ENCODE data around the gene RANBP10. TPM values are rescaled to one million over a fixed set of nuclear protein-coding genes. Genes with fewer than 3 reads are reported as not detected.
A peak's percentile ranks its signal among the peaks of the same experiment; 100 is the strongest.
"Not testable (repeated sequence)": the region's sequence is repeated elsewhere in the genome, so short reads cannot be mapped to it uniquely, and the experiment has no call there.

The RANBP10 gene
- total RNA-seq, 2 experiments from 2014 or later = 14.9 to 18.1 TPM

DNA sequence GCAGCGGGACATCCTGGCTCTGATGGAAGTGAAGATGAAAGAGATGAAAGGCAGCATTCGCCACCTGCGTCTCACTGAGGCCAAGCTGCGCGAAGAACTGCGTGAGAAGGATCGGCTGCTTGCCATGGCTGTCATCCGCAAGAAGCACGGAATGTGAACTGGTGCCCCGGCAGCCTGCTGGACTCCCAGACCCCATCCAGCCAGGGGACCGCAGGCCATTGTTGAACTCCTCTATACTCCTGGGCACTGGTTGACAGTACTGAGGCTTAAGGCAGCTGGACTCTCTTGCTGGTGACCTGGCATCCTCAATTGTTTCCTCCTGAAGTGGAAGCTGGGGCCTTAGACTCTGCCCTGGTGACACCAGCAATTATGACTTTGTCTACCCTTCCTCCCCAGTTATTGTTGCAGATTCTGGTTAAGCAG lies 37.0 kb upstream of the RANBP10 start:
- Mint-ChIP-seq H3K4me1 (ENCODE audit: low read depth) (peaks cover 39% of the 10 kb centered on the region), H3K36me3 (peaks cover 2% of the 10 kb centered on the region), H3K4me3 (peak overlapping the region; percentile 90), H3K9me3 (no peaks in the 10 kb centered on the region), H3K27ac (peak overlapping the region; percentile 90), H3K27me3 (no peaks in the 10 kb centered on the region)
- POLR2A ChIA-PET = interaction anchor here (0.6 to 4.4 kb wide), 3 partner anchors 10 to 27 kb away, joined by 4 to 25 read pairs (median 5); no protein-coding TSS in a partner anchor
- DNase-seq = no peak
- CTCF ChIA-PET = interaction anchor here (0.7 to 4.4 kb wide), 4 partner anchors 9 to 322 kb away, joined by 4 to 33 read pairs (median 10); no protein-coding TSS in a partner anchor
- intact Hi-C loops (cut with micrococcal nuclease) = loop anchor here (2.0 to 10.0 kb wide), 2 partner anchors 27 to 179 kb away; partner anchors contain the start of genes ACD, C16orf86, ENKD1 and PARD6A

DNA sequence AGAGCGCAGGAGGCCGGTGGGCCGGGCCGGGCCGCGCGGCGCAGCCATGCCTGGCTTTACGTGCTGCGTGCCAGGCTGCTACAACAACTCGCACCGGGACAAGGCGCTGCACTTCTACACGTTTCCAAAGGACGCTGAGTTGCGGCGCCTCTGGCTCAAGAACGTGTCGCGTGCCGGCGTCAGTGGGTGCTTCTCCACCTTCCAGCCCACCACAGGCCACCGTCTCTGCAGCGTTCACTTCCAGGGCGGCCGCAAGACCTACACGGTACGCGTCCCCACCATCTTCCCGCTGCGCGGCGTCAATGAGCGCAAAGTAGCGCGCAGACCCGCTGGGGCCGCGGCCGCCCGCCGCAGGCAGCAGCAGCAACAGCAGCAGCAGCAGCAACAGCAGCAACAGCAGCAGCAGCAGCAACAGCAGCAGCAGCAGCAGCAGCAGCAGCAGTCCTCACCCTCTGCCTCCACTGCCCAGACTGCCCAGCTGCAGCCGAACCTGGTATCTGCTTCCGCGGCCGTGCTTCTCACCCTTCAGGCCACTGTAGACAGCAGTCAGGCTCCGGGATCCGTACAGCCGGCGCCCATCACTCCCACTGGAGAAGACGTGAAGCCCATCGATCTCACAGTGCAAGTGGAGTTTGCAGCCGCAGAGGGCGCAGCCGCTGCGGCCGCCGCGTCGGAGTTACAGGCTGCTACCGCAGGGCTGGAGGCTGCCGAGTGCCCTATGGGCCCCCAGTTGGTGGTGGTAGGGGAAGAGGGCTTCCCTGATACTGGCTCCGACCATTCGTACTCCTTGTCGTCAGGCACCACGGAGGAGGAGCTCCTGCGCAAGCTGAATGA lies 36.4 kb upstream of the RANBP10 start:
- Mint-ChIP-seq H3K27me3 (no peaks in the 10 kb centered on the region), H3K36me3 (peaks cover 2% of the 10 kb centered on the region), H3K4me3 (peak overlapping the region; percentile 90), H3K4me1 (ENCODE audit: low read depth) (peaks cover 36% of the 10 kb centered on the region), H3K27ac (peak overlapping the region; percentile 90), H3K9me3 (no peaks in the 10 kb centered on the region)
- peak; percentile 73 for DNase-seq
- ChIA-PET CTCF (interaction anchor here (0.7 to 4.4 kb wide), 4 partner anchors 9 to 322 kb away, joined by 4 to 33 read pairs (median 10); no protein-coding TSS in a partner anchor), POLR2A (interaction anchor here (0.6 to 4.4 kb wide), 3 partner anchors 9 to 26 kb away, joined by 4 to 25 read pairs (median 5); no protein-coding TSS in a partner anchor)
- intact Hi-C loops (cut with micrococcal nuclease) = loop anchor here (1.0 to 10.0 kb wide), 6 partner anchors 9 to 178 kb away; partner anchors contain the start of genes ACD, C16orf86, ENKD1 and GFOD2

DNA sequence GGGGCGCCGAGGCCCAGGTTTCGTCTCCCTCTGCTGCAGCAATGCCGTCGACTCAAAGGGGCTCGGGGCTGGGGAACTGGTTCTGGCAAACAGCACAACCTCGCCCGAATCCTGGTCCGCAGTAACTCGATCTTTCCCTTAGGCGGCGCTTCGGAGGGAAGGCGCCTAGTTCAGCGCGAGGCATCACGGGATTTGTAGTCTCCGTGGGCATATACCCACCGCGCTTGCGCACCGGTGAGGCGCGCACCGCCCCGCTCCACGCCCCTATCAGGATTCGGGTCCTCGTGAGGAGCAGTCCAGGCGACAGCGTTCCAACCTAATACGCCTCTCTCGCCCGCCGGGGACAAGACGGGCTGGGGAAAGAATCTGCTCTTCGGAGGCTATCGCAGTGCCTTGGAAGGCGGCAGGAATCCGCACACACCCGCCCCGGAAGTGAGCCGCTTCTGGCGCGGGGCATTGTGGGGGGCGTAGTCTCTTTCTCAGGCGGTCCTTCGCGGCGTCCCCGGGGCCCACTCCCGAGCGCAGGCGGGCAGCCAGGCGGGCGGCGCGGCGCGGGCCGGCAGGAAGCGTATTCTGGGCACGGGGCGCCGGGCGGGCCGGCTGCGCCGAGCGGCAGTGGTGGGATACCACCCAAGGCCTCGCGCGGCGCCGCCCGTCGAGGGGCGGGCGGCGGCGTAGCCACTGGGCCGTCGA lies 35.6 kb upstream of the RANBP10 start, which contains the start of gene THAP11:
TSS of gene THAP11 (plus strand) at position 505 of the 693 bp plus-strand sequence. CDS start 235 bp downstream, outside the sequence.
- Mint-ChIP-seq H3K4me3 (peak within 1 kb of the TSS; percentile 90), H3K4me1 (ENCODE audit: low read depth) (peaks cover 34% of the 10 kb centered on the region), H3K9me3 (no peaks in the 10 kb centered on the region), H3K27ac (peak within 1 kb of the TSS; percentile 95), H3K27me3 (no peaks in the 10 kb centered on the region), H3K36me3 (no peaks in the 10 kb centered on the region)
- POLR2A ChIA-PET = interaction anchor here (1.3 kb wide), 1 partner anchor 35 kb away, joined by 3 read pairs; the partner anchor contains the start of genes RANBP10 and TSNAXIP1
- peak; percentile 97 for DNase-seq
- intact Hi-C loops (cut with micrococcal nuclease) = loop anchor here (1.0 to 10.0 kb wide), 6 partner anchors 9 to 177 kb away; partner anchors contain the start of genes ACD, C16orf86, ENKD1 and GFOD2
- CTCF ChIA-PET = interaction anchor here (1.0 to 1.5 kb wide), 4 partner anchors 25 to 179 kb away, joined by 3 to 6 read pairs (median 3); no protein-coding TSS in a partner anchor

GRCh38 chr16:67841198-67841815 lies 34.9 kb upstream of the RANBP10 start:
- no peak for DNase-seq
- H3K9me3 Mint-ChIP-seq = no peaks in the 10 kb centered on the region
- H3K4me3 Mint-ChIP-seq = peak overlapping the region; percentile 86
- no peaks in the 10 kb centered on the region for H3K36me3 Mint-ChIP-seq
- H3K27ac Mint-ChIP-seq = peak overlapping the region; percentile 95
- H3K27me3 Mint-ChIP-seq = no peaks in the 10 kb centered on the region
- intact Hi-C loops (cut with micrococcal nuclease) = loop anchor here (10.0 kb wide), 1 partner anchor 177 kb away; the partner anchor contains the start of genes ACD, C16orf86, ENKD1 and PARD6A
- ChIA-PET CTCF (interaction anchor here (0.8 to 1.5 kb wide), 5 partner anchors 25 to 179 kb away, joined by 3 to 6 read pairs (median 3); no protein-coding TSS in a partner anchor), POLR2A (interaction anchor here (0.6 to 1.3 kb wide), 2 partner anchors 19 to 35 kb away, joined by 3 read pairs; partner anchors contain the start of genes RANBP10 and TSNAXIP1)
- H3K4me1 Mint-ChIP-seq (ENCODE audit: low read depth) = peaks cover 34% of the 10 kb centered on the region

DNA sequence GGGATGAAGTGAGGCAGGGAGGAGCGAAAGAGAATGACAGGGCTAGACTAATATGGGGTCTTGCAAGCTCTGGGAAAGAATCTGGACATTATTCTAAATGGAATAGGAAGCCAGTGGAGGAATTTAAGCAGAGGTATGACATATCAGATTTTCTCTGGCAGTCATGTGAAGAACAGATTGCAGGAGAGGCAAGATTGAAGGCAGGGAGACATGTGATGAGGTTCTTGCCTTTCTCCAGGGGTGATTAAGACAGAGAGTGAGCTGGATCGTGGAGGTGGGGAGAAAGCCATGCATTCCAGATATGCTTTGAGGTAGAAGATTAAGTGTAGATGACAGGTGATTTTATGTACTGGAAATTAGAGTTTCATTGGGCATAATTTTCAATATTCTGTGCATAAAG lies 31.5 kb upstream of the RANBP10 start:
- H3K27ac Mint-ChIP-seq = no peak overlapping the region
- no peak for DNase-seq
- ChIA-PET CTCF (interaction anchor here (0.6 to 1.8 kb wide), 3 partner anchors 22 to 275 kb away, joined by 3 to 8 read pairs (median 5); no protein-coding TSS in a partner anchor), POLR2A (no interaction called here)
- peaks cover 10% of the 10 kb centered on the region for H3K4me1 Mint-ChIP-seq (ENCODE audit: low read depth)
- intact Hi-C loops (cut with micrococcal nuclease) = no loop called here
- no peak overlapping the region for H3K4me3 Mint-ChIP-seq
- no peaks in the 10 kb centered on the region for H3K9me3 Mint-ChIP-seq
- no peaks in the 10 kb centered on the region for H3K36me3 Mint-ChIP-seq
- no peaks in the 10 kb centered on the region for H3K27me3 Mint-ChIP-seq

GRCh38 chr16:67837190-67837589 lies 30.8 kb upstream of the RANBP10 start:
- ChIA-PET CTCF (interaction anchor here (1.0 to 1.8 kb wide), 4 partner anchors 21 to 105 kb away, joined by 3 to 8 read pairs (median 4); no protein-coding TSS in a partner anchor), POLR2A (interaction anchor here (0.8 kb wide), 1 partner anchor 8 kb away, joined by 3 read pairs; no protein-coding TSS in a partner anchor)
- DNase-seq; H3K27me3 Mint-ChIP-seq; intact Hi-C loops (cut with micrococcal nuclease); H3K27ac Mint-ChIP-seq; H3K4me3 Mint-ChIP-seq; H3K9me3 Mint-ChIP-seq; H3K36me3 Mint-ChIP-seq: not testable (repeated sequence)
- H3K4me1 Mint-ChIP-seq (ENCODE audit: low read depth) = peaks cover 15% of the 10 kb centered on the region

DNA sequence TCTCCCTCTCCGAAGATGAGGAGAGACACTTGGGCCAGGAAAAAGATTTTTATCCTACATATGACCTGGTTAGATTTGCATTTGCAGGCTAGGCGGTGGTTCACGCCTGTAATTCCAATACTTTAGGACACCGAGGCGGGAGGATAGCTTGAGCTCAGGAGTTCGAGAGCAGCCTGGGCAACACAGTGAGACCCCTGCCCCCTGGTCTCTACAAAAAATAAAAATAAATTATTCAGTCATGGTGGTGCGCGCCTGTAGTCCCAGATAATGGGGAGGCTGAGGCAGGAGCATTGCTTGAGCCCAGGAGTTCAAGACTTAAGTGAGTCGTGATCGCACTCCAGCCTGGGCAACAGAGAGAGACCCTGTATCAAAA lies 27.9 kb upstream of the RANBP10 start:
- no peak for DNase-seq
- no peaks in the 10 kb centered on the region for H3K9me3 Mint-ChIP-seq
- ChIA-PET CTCF (interaction anchor here (0.9 to 2.4 kb wide), 5 partner anchors 11 to 353 kb away, joined by 3 to 38 read pairs (median 8); partner anchors contain the start of genes ATP6V0D1 and NUTF2), POLR2A (interaction anchor here (0.9 to 2.0 kb wide), 11 partner anchors 11 to 250 kb away, joined by 3 to 25 read pairs (median 4); partner anchors contain the start of genes DDX28, DUS2, GFOD2 and NUTF2)
- H3K4me1 Mint-ChIP-seq (ENCODE audit: low read depth) = peaks cover 8% of the 10 kb centered on the region
- intact Hi-C loops (cut with micrococcal nuclease) = loop anchor here (5.0 kb wide), 1 partner anchor 38 kb away; the partner anchor contains the start of gene EDC4
- H3K36me3 Mint-ChIP-seq = peaks cover 5% of the 10 kb centered on the region
- peak overlapping the region; percentile 89 for H3K4me3 Mint-ChIP-seq
- no peaks in the 10 kb centered on the region for H3K27me3 Mint-ChIP-seq
- peak overlapping the region; percentile 39 for H3K27ac Mint-ChIP-seq

DNA sequence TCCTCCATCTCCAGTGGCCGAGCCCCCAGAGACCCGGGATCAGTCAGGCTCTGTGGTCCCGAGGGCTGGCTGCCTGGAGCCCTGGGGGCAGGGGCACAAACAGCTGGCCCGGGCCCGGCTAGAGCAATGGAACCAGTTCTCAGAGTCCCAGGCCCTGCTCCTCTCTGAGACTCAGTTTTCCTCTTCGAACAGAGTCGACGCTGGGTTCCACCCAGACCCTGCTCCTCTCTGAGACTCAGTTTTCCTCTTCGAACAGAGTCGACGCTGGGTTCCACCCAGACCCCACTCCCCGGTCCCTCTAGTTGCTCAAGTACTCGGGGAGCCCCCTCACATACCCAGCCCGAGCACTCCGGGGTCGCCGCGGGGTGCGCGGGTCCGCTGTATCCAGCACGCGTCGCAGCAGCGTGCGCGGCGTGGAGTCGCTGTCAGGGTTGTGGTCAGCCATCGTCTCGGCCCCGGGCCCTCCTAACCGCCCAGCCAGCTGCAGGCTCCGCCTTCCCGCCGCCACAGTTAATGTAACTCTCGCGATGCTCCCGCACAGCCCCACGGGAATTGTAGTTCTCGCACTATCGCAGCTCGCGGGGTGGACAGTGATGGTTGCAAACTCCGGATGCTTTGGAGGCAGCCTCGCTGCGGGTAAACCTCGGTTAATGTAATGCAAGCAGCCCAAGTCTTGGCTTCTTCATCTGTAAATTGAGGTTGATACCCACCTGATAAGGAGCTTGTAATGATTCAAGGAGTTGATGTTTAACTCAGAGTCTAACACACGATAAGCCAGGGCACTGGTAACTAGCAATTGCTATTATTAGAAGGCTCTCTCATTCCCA lies 27.3 kb upstream of the RANBP10 start:
- peak overlapping the region; percentile 39 for H3K27ac Mint-ChIP-seq
- ChIA-PET CTCF (interaction anchor here (0.9 to 2.4 kb wide), 6 partner anchors 11 to 352 kb away, joined by 3 to 38 read pairs (median 6); partner anchors contain the start of genes ATP6V0D1 and NUTF2), POLR2A (interaction anchor here (0.9 to 2.0 kb wide), 13 partner anchors 11 to 250 kb away, joined by 3 to 25 read pairs (median 4); partner anchors contain the start of genes CENPT, DDX28, DUS2 and GFOD2)
- peaks cover 5% of the 10 kb centered on the region for H3K36me3 Mint-ChIP-seq
- peak overlapping the region; percentile 89 for H3K4me3 Mint-ChIP-seq
- peaks cover 8% of the 10 kb centered on the region for H3K4me1 Mint-ChIP-seq (ENCODE audit: low read depth)
- peak; percentile 97 for DNase-seq
- H3K27me3 Mint-ChIP-seq = no peaks in the 10 kb centered on the region
- intact Hi-C loops (cut with micrococcal nuclease) = loop anchor here (1.0 to 5.0 kb wide), 2 partner anchors 9 to 39 kb away; partner anchors contain the start of genes EDC4 and THAP11
- no peaks in the 10 kb centered on the region for H3K9me3 Mint-ChIP-seq

GRCh38 chr16:67833030-67833414 lies 26.7 kb upstream of the RANBP10 start:
- H3K9me3 Mint-ChIP-seq = no peaks in the 10 kb centered on the region
- no peaks in the 10 kb centered on the region for H3K27me3 Mint-ChIP-seq
- peaks cover 8% of the 10 kb centered on the region for H3K4me1 Mint-ChIP-seq (ENCODE audit: low read depth)
- intact Hi-C loops (cut with micrococcal nuclease) = loop anchor here (1.0 to 5.0 kb wide), 2 partner anchors 9 to 39 kb away; partner anchors contain the start of genes EDC4 and THAP11
- peak overlapping the region; percentile 89 for H3K4me3 Mint-ChIP-seq
- POLR2A ChIA-PET = interaction anchor here (0.9 to 2.0 kb wide), 10 partner anchors 12 to 190 kb away, joined by 3 to 25 read pairs (median 4); partner anchors contain the start of genes CENPT, DDX28, DUS2 and GFOD2
- CTCF ChIA-PET = interaction anchor here (0.7 to 2.4 kb wide), 6 partner anchors 12 to 312 kb away, joined by 3 to 38 read pairs (median 6); partner anchors contain the start of gene NUTF2
- peaks cover 5% of the 10 kb centered on the region for H3K36me3 Mint-ChIP-seq
- H3K27ac Mint-ChIP-seq = no peak overlapping the region
- no peak for DNase-seq

DNA sequence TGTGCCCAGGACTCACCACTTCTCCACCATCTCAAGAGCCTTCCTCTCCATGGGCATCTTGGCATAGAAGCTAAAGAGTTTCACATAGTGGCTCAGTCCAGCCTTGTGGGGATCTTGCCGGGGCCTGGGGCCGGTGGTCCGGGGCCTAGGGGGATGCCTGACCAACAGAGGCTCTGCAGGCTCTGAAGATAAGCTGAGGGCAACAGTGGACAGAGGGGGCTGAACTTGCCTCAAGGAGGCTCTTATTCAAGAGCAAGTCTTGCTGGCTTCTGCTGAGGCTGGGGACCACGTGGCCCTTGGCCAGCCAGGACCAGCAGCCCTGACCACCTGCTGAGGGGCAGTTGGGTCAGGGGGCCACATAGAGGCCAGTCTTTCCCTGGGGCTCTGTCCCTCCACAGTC lies 22.3 kb upstream of the RANBP10 start:
- H3K4me1 Mint-ChIP-seq (ENCODE audit: low read depth) = peaks cover 8% of the 10 kb centered on the region

More for the DNA sequence above, 22.3 kb upstream of the RANBP10 start:
- POLR2A ChIA-PET = no interaction called here
- CTCF ChIA-PET = interaction anchor here (5.6 kb wide), 1 partner anchor 12 kb away, joined by 35 read pairs; no protein-coding TSS in a partner anchor
- H3K9me3 Mint-ChIP-seq = no peaks in the 10 kb centered on the region
- no peak overlapping the region for H3K27ac Mint-ChIP-seq
- no peak overlapping the region for H3K4me3 Mint-ChIP-seq
- peaks cover 5% of the 10 kb centered on the region for H3K36me3 Mint-ChIP-seq
- H3K27me3 Mint-ChIP-seq = no peaks in the 10 kb centered on the region
- intact Hi-C loops (cut with micrococcal nuclease) = no loop called here
- no peak for DNase-seq
